Endometrium (tissue), 2 donors: Measurements from ENCODE around the gene PJA1.

Experiments
- FAIRE-seq: peaks from 2 replicates; lab custom pipeline; 2012; peaks lifted over from hg19 to GRCh38; lab: Jason Lieb, UNC
- donor health status: control.
- donor health status: control.

PJA1 gene

DNA sequence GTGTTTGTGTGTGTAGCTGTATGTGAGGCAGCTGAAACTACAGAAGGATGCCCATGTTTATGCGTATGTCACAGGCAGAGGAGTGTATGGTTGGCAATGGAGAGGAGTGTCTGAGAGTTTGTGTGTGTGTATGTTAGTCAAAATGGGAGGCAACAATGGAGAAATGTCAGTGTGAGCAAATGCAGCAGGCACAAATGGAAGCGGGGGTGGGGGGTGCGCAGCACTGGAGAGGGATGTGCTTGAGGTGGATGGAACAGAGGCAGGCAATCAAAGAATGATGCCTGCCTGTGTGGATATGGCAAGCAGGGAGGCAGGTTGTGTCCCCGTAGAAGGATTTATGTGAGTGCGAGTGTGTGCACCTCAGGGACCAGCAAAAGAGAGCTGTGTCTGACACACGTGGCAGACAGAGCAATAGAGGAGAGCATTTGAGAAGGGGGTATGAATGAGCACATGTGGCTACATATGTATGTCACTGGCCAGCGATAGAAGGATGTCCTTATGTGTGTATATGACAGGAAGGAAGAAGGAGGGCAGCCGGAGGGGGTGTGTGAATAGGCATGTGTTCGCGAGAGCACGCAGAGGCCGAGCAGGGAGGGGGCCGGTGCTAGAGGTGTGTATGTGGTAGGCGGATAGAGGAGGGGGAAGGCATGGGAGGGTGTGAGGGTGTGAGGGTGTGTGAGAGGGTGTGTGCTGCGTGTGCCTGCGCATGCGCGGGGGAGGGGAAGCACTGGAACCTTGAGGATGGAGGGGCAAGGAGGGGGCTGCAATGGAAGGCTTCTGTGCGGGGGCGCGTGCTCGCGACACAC lies 1.1 kb downstream of the PJA1 start:
- no peak for FAIRE-seq

DNA sequence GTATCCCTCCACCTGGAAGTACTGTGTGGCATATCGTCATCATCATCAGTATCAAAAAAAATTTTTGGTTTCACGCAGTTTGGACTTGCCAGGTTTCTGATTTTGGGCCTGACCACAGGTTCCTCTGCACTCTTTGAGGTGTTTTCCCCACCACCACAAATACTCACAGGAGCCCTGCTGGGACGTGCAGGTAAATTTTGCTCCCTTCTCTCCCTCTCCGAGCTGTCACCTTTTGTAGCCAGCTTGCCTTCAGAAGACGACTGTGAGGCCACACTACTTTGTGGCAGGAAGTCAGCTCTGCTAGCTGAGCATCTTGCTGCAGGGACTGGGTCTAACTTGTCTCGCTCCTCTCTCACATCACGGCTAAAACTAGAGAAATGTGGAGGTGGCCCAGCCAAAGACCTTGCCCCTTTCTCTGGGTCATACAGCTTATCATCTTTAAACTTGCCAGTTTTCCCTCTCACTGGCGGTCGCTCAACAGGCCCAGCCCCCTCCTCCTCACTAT lies 2.8 kb downstream of the PJA1 start:
- no peak for FAIRE-seq

DNA sequence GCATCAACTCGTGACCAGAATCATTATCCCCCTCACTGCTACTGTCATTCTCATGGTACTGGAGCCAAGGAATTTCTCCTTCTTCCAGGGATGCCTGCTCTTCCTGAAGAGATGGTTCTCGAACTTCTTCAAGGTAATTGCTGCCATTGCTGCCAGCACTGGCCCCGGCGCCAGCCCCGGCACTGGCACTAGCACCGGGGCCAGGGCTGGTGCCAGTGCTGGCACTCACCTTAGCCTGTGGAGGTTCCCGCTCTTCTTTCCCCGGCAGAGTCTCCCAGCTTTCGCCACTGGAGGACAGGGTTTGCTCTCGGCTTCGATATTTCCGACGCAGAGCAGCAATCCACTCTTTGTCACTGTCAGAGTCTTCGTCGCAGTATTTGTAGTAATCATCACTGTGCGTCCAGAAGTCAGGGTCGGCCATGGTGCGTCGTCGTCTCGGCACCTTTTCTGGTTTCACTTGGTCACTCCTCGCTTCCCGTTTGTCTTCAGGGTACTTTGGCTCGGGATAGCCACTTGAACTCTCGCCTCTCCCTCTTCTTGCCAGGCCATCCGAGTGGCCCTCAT lies 3.4 kb downstream of the PJA1 start:
- FAIRE-seq, result no peak

DNA sequence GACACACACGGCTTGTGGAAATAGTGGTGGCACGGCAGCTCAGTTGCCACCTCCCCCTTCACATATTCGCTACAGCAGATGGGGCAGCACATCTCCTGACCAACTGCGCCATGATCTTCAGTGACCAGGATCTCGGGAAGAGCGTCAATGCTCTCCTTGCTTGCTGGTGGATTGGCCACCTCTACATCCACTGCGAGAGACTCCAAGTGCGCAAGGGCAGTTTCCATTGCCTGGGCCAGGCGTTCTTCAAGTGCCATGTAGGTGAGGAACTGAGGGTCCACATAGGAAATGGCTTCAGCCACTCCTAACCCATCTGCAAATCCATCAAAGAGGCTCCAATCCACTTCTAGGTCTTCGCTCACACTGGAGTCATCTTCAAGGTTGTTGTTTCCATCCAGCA lies 3.9 kb downstream of the PJA1 start:
- FAIRE-seq, result no peak

DNA sequence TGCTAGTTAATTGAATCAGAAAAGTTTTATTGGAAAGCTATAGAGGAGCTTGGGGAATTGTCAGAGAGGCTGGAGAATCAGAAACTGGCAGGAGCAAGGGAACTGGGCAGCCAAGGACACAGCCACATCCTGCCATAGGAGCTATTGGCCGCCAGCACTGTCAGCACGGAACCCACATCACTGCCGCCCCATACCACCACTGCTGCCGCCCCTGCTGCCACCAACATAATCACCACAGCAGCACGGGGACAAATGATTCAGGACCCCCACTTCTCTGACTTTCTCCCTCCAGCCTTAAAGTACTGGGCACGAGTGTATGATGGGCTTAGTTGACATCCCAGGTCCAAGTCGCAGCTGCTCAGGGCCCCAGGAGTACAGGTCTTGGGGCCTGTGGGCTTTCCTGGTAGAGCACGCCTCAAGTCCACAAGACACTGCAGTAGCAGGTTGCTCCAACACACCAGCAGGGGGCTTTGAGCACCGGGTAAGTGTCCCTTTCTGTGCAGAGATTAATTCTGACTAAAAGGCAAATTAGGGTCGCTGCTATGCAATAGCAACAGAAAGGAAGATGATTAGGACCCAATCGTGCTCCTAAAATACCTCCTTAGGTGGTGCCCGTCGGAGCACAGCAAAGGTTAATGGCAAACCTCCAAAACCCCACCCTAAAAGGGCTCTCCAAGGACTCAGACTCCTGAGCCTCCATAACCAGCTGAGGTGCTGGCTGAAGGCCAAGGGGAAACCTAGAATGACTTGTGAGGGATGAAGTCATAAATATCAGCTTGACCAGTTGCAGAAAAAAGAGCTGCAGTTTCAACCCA lies 6.9 kb downstream of the PJA1 start:
- no peak for FAIRE-seq

DNA sequence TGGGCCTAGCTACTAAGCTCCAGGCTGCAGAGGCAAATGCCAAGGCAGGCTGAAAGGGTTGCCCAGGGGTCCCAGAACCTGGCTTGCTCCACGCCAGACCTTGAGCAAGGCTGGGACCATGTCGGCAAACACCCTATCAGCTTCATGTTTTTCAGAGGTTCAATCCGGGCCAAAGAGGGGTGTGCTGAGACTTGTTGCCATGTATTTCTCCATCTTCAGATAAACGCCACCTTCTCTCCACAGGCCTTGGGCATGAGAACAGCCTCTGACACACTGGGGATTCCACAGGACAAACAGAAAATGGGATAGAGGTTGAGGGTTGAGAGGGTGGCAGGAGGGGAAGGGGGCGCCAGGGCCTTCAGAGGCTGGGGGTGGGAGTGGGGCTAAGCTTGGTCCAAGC lies 8.6 kb downstream of the PJA1 start:
- FAIRE-seq, result no peak

DNA sequence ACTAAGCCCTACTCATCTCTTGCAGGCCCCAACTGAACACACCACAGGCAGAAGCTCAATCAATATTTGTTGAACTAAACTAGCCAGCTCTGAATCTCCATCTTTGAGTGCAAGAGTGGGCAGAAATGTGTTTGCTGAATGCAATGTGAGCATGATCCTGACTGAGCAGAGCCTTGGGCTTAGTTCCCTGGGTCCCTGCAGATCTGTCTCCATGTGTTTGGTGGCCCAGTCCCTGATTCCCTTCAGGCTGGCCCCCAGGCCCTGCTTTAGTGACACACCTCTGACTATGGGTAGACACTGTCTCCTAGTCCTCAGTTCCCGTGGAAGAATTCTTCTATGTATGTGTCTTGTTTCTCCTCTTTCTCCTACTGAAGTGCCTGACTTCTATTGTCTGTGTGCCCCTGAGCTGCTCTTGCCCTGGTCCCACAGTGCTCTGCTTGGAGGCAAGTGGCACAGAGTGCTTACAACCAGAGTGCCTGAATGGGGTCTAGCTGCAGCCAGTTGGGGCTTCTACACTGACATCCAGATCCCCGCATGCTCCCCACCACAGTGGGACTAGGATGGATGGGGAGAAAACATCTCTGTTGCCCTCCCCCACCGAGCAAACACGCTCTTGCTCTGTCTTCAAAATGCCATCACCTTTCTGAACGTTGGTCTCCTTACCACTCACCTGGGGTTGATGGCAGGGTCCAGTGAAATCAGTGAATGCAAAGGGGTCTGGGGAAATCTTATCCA lies 9.3 kb downstream of the PJA1 start:
- no peak for FAIRE-seq

DNA sequence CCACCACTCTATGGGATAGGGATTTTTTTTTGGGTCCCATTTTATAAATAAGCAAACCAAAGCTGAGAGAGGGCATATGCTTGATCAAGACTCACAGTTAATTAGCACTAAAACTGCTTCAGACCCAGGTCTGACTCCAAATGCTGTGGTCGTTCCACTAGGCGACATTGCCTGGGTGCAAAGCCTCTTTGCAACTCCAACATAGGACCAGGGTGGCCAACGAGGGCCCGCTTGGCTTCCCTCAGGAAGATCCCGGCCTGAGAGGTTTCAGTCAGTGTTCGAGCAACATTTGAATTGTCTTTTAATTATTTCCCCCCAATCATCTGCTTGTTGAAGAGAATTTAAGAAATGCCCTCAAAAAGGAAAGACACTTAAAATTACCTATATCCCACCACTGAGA lies 11.2 kb downstream of the PJA1 start:
- FAIRE-seq, result no peak

DNA sequence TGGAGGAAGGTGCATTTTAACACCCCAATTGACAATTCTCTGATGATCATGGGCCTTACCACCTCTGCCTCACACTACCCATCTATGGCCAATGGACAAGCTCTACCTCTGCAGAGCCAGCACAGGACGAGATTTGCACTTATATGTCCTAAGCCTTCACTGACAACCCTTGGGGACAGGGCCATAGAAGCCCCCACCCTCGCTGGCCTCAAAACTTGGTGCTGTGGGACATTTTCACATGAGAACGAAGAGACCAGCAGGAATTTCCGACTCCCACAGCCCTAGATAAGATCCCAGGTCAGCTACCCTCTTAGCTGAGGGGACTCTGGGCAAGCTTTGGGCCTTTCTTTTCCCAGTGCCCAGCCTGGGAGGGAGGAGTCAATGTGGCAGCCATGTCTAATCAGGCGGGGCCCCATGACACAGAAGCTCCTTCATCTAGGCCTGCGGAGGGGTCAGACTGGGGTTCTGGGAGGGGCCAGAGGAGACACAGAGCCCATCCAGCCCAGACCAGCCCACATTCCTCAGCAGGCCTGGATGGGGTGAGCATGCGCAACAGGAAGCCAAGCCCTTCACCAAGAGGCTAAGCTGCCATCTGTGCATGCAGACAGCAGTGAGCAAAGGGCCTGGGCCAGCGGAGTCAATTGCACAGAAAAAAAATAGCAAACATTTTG lies 12.1 kb downstream of the PJA1 start:
- no peak for FAIRE-seq

DNA sequence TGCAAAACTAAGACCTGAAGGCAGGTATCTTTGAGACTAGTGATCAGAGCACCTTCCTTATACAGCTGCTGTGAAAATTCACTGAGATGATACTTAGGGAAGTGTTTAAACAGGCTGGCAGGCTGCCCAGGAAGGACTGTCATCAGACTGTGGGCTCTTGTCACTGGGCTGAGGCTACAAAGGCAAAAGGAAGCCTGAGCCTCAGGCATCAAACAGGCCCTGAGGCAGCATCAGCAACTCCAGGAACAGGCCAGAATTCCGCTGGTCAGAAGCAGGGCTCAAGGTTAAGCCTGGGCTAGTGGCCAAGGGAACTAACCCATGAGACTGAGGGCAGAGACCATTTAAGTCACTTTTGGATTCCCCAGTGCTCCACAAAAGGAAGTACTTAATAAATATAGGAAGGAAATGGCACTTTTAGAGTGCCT lies 12.8 kb downstream of the PJA1 start:
- no peak for FAIRE-seq

DNA sequence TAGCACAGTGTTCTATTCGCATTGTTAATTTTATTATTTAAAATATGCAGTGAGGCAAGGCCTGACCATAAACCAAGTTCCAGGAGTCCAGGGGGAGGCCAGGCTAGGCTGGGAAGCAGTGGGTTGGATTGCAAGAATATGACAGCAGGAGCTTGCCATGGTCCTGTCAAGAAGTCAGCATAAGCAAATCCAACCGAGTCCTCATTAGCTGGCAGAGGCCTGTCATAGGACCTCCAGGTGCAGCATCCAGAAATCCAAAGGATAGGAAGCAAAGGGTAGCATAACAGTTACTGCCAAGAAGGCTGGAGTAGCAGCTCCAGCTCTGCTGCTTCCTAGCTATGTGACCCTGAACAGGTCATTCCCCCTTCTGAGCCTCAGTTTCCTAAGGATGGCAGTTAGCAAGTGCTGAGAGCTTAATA lies 13.4 kb downstream of the PJA1 start:
- no peak for FAIRE-seq

DNA sequence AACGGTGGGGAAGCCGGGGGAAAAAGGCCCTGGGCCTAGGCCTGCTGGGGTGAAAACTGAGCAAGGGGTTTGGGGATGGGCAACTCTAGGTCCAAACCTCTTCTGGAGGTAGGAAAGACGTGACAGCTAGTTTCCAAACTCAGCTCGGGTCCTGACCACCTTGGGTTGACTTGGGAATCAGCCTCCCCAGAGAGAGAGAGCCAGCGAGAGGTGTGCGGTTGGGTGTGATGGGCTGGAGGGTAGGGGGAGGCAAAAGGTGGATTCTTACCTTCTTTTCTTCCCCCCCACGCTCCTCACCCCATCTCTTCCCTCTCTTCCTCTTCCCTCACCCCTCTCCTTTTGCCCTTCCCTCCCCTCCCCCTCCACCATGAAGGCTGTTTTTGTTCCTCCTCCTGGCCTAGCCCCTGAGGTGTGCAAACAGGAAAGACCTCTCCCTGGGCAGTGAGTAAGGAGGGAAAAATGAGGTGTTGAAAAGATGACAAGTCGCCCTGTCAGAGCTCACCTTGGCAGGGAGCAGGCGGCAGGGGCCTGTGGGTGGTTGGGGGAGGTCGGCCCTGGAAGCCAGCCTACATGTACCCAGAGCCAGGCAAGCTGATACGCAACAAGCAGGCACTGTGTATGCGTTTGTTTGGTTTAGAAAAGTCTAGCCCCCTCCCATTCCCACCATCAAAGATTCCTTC lies 14.8 kb downstream of the PJA1 start:
- FAIRE-seq, result no peak

DNA sequence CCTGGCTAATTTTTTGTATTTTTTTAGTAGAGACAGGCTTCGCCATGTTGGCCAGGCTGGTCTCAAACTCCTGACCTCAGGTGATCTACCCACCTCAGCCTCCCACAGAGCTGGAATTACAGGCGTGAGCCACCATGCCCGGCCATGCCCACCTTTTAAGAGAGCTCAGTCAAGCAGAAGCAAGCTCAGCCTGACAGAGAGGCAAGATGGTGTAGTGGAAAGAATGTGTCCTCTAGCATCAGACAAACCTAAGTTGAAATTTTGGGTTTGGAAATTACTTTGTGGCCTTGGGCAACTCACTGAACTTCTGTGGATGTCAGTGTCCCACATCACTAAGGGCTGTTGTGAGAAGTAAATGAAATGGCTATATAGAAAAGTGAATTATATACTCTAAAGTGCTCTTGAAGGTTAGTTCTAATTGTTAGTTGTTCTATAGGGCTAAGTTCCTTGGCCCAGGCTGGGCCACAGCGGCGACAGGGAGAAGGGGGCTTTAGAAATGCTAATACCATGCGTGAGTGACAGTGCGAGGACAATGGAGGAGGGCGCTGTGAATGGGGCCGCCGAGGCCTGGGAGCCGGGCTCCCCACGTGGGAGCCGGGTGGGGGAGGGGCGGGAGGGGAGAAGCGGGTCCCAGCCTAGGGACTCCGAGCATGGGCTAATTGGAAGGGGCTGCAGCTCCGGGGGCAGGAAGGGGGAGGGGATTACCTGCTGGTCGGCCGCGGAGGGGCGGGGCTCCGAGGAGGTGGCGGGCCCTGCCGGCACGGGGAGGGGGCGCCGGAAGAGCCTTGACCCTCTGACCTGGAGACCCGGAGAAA lies 15.6 kb downstream of the PJA1 start:
- FAIRE-seq, result no peak

DNA sequence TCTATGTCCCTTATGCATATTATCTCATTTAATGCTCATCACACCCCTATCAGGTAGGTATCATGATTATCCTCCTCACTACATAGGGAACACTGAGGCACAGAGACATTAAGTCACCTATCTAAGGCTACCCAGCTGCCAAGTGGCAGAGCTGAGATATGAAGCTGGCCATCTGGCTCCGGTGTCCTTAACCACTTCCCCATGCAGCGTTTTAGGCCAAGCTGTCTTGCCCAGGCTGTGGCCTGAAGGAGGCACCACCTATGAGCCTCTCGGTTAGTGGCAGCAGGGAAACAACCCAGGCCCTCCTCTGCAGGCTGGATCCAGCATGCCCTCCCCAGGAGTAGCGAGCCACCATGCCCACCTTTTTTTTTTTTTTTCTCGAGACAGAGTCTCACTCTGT lies 16.3 kb downstream of the PJA1 start:
- no peak for FAIRE-seq

DNA sequence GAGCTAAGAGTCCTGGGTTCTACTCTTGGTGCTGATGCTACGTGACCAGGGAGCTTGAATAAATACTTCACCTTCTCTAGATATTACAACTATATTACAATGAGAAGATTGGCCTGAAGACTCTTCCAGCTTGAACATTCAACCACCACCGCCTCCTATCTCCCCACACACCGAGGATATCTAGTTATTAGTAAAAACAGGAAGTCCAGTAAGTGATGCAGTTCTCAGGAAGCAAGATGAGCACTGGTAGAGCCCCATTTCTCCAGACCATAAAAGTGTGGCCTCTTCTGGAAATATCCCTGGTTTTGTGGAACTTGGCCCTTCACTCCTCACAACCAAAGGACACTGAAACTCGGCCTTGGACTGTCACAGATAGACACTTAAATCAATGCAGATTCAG lies 18.5 kb downstream of the PJA1 start:
- FAIRE-seq, result no peak

DNA sequence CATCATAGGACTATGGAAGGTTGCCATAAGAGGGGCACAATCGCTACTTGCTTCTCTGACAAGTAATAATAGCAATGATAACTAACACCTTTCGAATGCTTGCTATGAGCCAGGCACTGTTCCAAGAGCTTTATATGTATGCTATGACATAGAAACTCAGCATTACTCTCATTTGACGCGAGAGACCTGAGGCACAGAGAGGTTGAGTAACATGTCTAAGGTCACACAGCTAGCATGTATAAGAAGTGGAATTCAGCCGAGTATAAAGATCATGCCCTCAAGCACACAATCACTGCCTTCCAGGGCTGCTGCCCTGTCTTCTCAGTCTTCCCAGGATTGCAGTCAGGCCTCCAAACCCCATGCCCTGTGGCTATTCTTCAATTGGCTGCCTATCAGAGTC lies 19.5 kb downstream of the PJA1 start:
- FAIRE-seq, result no peak

DNA sequence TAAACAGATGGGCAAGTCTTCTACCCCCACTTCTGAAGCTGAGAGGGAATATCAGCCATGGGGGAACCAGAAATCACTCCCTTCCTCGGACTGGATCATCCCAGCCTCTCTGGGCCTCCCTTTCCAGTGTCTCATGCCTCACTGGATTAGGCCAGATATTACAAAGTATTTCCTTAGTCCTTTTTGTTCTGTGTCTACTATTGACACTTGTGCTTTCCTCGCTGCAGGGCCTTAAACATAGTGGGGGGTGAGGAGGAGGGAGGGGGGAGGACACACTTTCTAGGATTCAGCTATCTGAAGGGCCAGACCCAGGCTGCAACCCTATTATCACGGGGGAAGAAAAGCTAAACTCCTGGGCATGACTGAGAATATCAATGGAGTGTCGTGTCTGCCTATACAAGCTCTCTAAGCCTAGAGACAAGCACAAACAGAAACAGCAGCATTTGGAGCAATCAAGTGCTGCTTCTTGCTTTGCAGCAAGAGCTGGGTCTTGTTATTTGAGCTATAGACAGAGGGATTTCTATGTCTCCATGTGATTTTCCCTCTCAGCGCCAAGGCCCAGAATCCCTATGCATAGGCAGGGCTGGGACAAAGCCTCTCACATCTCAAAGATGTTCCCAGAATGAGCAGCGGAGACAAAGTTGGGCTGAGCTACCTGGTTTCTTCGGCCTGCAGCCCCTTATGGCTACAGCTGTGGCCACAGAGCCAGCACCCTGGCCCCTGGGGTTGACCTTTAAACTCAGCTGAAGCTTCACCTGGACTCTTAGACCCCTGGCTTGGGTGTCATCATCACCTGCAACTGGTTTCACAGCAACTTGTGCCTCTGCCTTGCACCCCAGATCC lies 20.2 kb downstream of the PJA1 start:
- FAIRE-seq, result no peak

DNA sequence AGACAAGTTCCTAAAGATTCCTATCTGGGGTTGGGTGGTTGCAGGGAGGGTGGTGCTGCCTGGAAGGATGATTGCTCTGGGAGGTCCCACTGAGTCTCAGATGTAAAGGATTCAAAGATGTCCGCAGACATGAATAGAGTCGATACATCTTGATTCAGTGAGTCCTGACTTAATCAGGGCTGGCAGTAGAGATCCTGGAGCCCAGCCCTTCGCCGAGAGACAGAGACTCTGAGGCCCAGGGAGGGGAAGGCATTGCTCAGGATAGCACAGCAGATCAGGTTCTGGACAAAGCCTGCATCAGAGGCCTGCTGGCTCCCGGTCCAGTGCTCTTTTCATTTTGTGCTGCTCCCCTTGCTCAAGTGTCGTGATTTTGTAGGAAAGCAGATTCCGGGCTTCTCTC lies 21.7 kb downstream of the PJA1 start:
- FAIRE-seq, result no peak

DNA sequence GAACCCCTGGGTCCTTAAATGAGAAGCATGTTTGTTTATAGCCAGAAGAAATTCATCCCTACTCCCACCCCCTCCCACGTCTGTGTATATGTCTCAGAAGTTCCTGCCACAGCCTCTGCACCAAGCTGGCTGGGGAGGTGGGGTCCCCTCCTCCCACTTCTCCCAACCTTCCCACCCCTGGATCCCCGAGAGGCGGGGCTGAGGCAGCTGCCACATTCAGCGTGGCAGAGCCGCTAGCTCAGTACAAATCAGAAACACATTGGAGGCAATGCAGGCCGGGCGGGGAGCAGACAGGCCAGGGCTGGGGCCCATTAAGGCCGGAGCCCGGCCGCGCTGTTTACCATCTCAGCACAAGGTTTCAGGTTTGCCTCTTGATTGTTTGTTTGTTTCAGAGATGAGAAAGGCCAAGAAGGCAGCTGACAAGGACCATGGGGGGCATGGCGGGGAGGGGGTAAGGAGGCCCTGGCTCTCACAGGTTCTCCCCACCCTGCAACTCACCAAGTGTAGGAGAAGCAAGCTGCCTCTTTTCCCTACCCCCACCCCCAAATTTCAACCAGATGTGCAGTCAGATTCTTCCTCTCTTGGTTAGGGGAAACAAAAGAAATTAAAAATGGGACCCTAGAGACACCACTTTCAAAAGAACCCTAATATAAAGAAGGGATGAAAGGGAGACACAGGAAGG lies 22.3 kb downstream of the PJA1 start:
- no peak for FAIRE-seq
